Dedifferentiated amniotic fluid mesenchymal stem cell (primary cell): ENCODE data around the gene ADGRB2.

Source experiments
- DNase-seq: peaks from one replicate; pipeline ENCODE4 v3.0.0-alpha.2; 2016; ENCODE audit errors: extremely low spot score

ADGRB2 gene

GRCh38 chr1:31795801-31796621, 31.9 kb upstream of the ADGRB2 start:
- no peak for DNase-seq

- no peak for DNase-seq
These were observed 31.0 kb upstream of the ADGRB2 start for GRCh38 chr1:31795096-31795675.

GRCh38 chr1:31793586-31794285, 29.6 kb upstream of the ADGRB2 start:
- DNase-seq: no peak

- DNase-seq: no peak
These were observed 28.9 kb upstream of the ADGRB2 start for GRCh38 chr1:31793086-31793485.

GRCh38 chr1:31792541-31792940, 28.4 kb upstream of the ADGRB2 start:
- no peak for DNase-seq

- no peak for DNase-seq
These were observed 28.0 kb upstream of the ADGRB2 start for GRCh38 chr1:31792116-31792515.

GRCh38 chr1:31791131-31791858, 27.2 kb upstream of the ADGRB2 start:
- no peak for DNase-seq

GRCh38 chr1:31790641-31791091, 26.5 kb upstream of the ADGRB2 start:
- no peak for DNase-seq

- no peak for DNase-seq
These were observed 26.0 kb upstream of the ADGRB2 start for GRCh38 chr1:31790140-31790539.

GRCh38 chr1:31789259-31790065, 25.3 kb upstream of the ADGRB2 start:
- DNase-seq: peak; percentile 92

- peak; percentile 78 for DNase-seq
These were observed 24.7 kb upstream of the ADGRB2 start for GRCh38 chr1:31788825-31789256.

GRCh38 chr1:31788138-31788824, 24.1 kb upstream of the ADGRB2 start:
- peak; percentile 78 for DNase-seq

GRCh38 chr1:31787786-31788137, 23.6 kb upstream of the ADGRB2 start:
- DNase-seq: no peak

GRCh38 chr1:31787261-31787660, 23.1 kb upstream of the ADGRB2 start:
- DNase-seq: no peak

GRCh38 chr1:31786366-31787060, 22.4 kb upstream of the ADGRB2 start:
- DNase-seq: no peak

GRCh38 chr1:31785947-31786290, 21.8 kb upstream of the ADGRB2 start:
- no peak for DNase-seq

- no peak for DNase-seq
These were observed 21.1 kb upstream of the ADGRB2 start for GRCh38 chr1:31785020-31785946.

- no peak for DNase-seq
These were observed 20.3 kb upstream of the ADGRB2 start for GRCh38 chr1:31784356-31785019.

GRCh38 chr1:31783846-31784245, 19.7 kb upstream of the ADGRB2 start:
- no peak for DNase-seq
